NCI-H446 (cell line): ENCODE measurements around the gene NFS1.
"Not testable (repeated sequence)": the region's sequence is repeated elsewhere in the genome, so short reads cannot be mapped to it uniquely, and the experiment has no call there.

Experiments used
- DNase-seq, 2 experiments: peaks; one replicate each; lab custom pipeline; 2025; lab: John Stamatoyannopoulos, UW

NFS1 gene

GRCh38 chr20:35729836-35730582 lies 30.9 kb upstream of the NFS1 start:
- no peak for DNase-seq

- DNase-seq, result no peak
Observed at GRCh38 chr20:35729283-35729807, 30.2 kb upstream of the NFS1 start.

- DNase-seq, result no peak
Observed at GRCh38 chr20:35726842-35727711, 27.9 kb upstream of the NFS1 start.

- no peak for DNase-seq
Observed at GRCh38 chr20:35724321-35725230, 25.4 kb upstream of the NFS1 start.

- not testable (repeated sequence) for DNase-seq
Observed at GRCh38 chr20:35723652-35724320, 24.6 kb upstream of the NFS1 start.

- DNase-seq, result not testable (repeated sequence)
Observed at GRCh38 chr20:35723275-35723639, 24.1 kb upstream of the NFS1 start.

GRCh38 chr20:35721621-35722020 lies 22.5 kb upstream of the NFS1 start:
- DNase-seq, result no peak

GRCh38 chr20:35721219-35721618 lies 22.1 kb upstream of the NFS1 start:
- no peak for DNase-seq

GRCh38 chr20:35720165-35721123 lies 21.3 kb upstream of the NFS1 start:
- DNase-seq, result no peak

GRCh38 chr20:35719717-35720116 lies 20.6 kb upstream of the NFS1 start:
- DNase-seq, result no peak

- DNase-seq, result no peak
Observed at GRCh38 chr20:35718972-35719635, 20.0 kb upstream of the NFS1 start.

- not testable (repeated sequence) for DNase-seq
Observed at GRCh38 chr20:35718321-35718720, 19.2 kb upstream of the NFS1 start.

GRCh38 chr20:35716330-35716729 lies 17.2 kb upstream of the NFS1 start:
- no peak for DNase-seq

- no peak for DNase-seq
Observed at GRCh38 chr20:35715652-35716051, 16.5 kb upstream of the NFS1 start.

- no peak for DNase-seq
Observed at GRCh38 chr20:35714127-35714526, 15.0 kb upstream of the NFS1 start.

GRCh38 chr20:35713120-35713519 lies 14.0 kb upstream of the NFS1 start:
- DNase-seq, result not testable (repeated sequence)

GRCh38 chr20:35711588-35712209 lies 12.5 kb upstream of the NFS1 start:
- no peak for DNase-seq

GRCh38 chr20:35710884-35711587 lies 11.9 kb upstream of the NFS1 start:
- DNase-seq, result no peak

GRCh38 chr20:35710039-35710438 lies 10.9 kb upstream of the NFS1 start:
- DNase-seq, result no peak
